Upper lobe of left lung (tissue), 4 donors: ENCODE data around the gene PSPH.

Experiments used
- POLR2A ChIP-seq, 4 donors: fragments of 450-650 bp; IDR thresholded peaks; one replicate each; pipeline ENCODE4 v1.5.1; 2016 to 2017; ENCODE audit warnings: antibody characterized with exemption in 4 of 4, mild to moderate bottlenecking in 2 of 4
- POLR2AphosphoS5 ChIP-seq, 2 donors: sonication (generic); formaldehyde crosslinking; IDR thresholded peaks; one replicate each; pipeline ENCODE4 v1.5.1; 2017; ENCODE audit warnings: antibody characterized with exemption in 2 of 2
- TF ChIP-seq, protein P1 (sequence below), 6 experiments: fragments of 450-650 bp in 4 of 6; fragments of 200-600 bp in 2 of 6; sonication (generic) in 2 of 6; IDR thresholded peaks; one replicate each; pipeline ENCODE4 v1.5.1; 2016 to 2019; ENCODE audit warnings: antibody characterized with exemption in 6 of 6

DNA sequence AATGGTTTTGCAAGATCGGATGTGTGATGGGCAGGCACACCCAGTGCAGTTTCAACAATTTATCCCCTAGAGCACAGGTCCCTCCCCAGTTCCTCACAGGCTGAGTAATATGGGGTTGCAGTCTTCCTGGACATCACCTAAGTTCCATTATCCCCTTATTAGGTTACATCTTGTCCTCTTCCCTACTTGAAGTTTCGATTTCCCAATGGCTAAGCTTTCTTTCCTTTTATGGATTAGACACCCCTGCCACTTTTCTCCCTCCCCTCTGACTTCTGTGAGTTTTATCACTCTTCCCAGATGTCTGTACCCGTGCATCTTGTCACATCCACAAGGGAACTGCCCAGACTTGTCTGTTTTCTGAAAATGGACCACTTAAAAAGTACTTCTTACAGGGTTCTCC, 89.2 kb downstream of the PSPH start:
- TF ChIP-seq, protein P1, sequence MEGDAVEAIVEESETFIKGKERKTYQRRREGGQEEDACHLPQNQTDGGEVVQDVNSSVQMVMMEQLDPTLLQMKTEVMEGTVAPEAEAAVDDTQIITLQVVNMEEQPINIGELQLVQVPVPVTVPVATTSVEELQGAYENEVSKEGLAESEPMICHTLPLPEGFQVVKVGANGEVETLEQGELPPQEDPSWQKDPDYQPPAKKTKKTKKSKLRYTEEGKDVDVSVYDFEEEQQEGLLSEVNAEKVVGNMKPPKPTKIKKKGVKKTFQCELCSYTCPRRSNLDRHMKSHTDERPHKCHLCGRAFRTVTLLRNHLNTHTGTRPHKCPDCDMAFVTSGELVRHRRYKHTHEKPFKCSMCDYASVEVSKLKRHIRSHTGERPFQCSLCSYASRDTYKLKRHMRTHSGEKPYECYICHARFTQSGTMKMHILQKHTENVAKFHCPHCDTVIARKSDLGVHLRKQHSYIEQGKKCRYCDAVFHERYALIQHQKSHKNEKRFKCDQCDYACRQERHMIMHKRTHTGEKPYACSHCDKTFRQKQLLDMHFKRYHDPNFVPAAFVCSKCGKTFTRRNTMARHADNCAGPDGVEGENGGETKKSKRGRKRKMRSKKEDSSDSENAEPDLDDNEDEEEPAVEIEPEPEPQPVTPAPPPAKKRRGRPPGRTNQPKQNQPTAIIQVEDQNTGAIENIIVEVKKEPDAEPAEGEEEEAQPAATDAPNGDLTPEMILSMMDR (IDR thresholded peaks at IDR 0.05): no peak
- no peak for TF ChIP-seq POLR2AphosphoS5 (IDR thresholded peaks at IDR 0.05)
- no peak for TF ChIP-seq POLR2A (IDR thresholded peaks at IDR 0.05)
